GM19467 (cell line): ENCODE measurements around the gene CALY.
A peak's percentile ranks its signal among the peaks of the same experiment; 100 is the strongest.

ENCODE experiments used
- ATAC-seq: cut with Tn5 transposase; IDR thresholded peaks from one replicate; pipeline ENCODE4 v1.9.1; 2021; ENCODE audit warnings: mild to moderate bottlenecking, moderate library complexity; ENCODE audit not compliant: unreplicated experiment

The CALY gene

GRCh38 chr10:133292919-133293809 lies 43.5 kb downstream of the CALY start:
- ATAC-seq, result no peak

- ATAC-seq, result no peak
These were observed 46.9 kb downstream of the CALY start for GRCh38 chr10:133289761-133290160.

GRCh38 chr10:133287832-133288500 lies 48.7 kb downstream of the CALY start:
- ATAC-seq, result no peak

- no peak for ATAC-seq
These were observed 50.3 kb downstream of the CALY start for GRCh38 chr10:133286366-133286765.

- ATAC-seq, result no peak
These were observed 51.5 kb downstream of the CALY start for GRCh38 chr10:133285217-133285616.

GRCh38 chr10:133283931-133284330 lies 52.8 kb downstream of the CALY start:
- ATAC-seq, result no peak

GRCh38 chr10:133282846-133283390 lies 53.8 kb downstream of the CALY start:
- ATAC-seq, result no peak

- no peak for ATAC-seq
These were observed 54.9 kb downstream of the CALY start for GRCh38 chr10:133281628-133282372.

- ATAC-seq, result no peak
These were observed 55.6 kb downstream of the CALY start for GRCh38 chr10:133281084-133281483.

GRCh38 chr10:133280391-133281059 lies 56.2 kb downstream of the CALY start:
- ATAC-seq, result no peak

- no peak for ATAC-seq
These were observed 57.1 kb downstream of the CALY start for GRCh38 chr10:133279326-133280226.

GRCh38 chr10:133278577-133279265 lies 58.0 kb downstream of the CALY start:
- ATAC-seq, result peak; percentile 36

GRCh38 chr10:133277993-133278576 lies 58.6 kb downstream of the CALY start:
- no peak for ATAC-seq

- ATAC-seq, result no peak
These were observed 59.3 kb downstream of the CALY start for GRCh38 chr10:133277277-133277992.

- ATAC-seq, result peak; percentile 36
These were observed 60.1 kb downstream of the CALY start, which contains the start of gene ADAM8 for GRCh38 chr10:133276435-133277201. Gene ADAM8, minus strand, starts transcription at chr10:133276868. Its CDS starts 51 bp downstream, at chr10:133276817.

- ATAC-seq, result no peak
These were observed 60.6 kb downstream of the CALY start for GRCh38 chr10:133276100-133276434.

- peak; percentile 22 for ATAC-seq
These were observed 61.0 kb downstream of the CALY start for GRCh38 chr10:133275684-133276092.
